OCI-LY3 (cell line): ENCODE results near the gene CLPX.

Experiments used
- CTCF ChIP-seq: fragments of 200-600, 300-600 bp; sonication (generic); IDR thresholded peaks from 2 replicates; pipeline ENCODE4 v1.5.1; 2014; ENCODE audit warnings: antibody characterized with exemption, low read length, low read depth
- EZH2phosphoT487 ChIP-seq: fragments of 200-600 bp; shearing (Covaris generic); IDR thresholded peaks from 2 replicates; pipeline ENCODE4 v1.6.1; 2018; ENCODE audit warnings: antibody characterized with exemption, mixed run types, low read depth

- TF ChIP-seq CTCF, result no peak
- no peak for TF ChIP-seq EZH2phosphoT487
Measured at GRCh38 chr15:65176056-65176455, 9.1 kb downstream of the CLPX start.
